ENCODE measurements around the gene BRD7. TPM values are rescaled to one million over a fixed set of nuclear protein-coding genes. Genes with fewer than 3 reads are reported as not detected.

BRD7 gene
- total and polyA plus RNA-seq, 2 donors (not counting 3 experiments of a cell fraction or from before 2014, with no cell fraction given): 17.1 to 69.1 TPM

DNA sequence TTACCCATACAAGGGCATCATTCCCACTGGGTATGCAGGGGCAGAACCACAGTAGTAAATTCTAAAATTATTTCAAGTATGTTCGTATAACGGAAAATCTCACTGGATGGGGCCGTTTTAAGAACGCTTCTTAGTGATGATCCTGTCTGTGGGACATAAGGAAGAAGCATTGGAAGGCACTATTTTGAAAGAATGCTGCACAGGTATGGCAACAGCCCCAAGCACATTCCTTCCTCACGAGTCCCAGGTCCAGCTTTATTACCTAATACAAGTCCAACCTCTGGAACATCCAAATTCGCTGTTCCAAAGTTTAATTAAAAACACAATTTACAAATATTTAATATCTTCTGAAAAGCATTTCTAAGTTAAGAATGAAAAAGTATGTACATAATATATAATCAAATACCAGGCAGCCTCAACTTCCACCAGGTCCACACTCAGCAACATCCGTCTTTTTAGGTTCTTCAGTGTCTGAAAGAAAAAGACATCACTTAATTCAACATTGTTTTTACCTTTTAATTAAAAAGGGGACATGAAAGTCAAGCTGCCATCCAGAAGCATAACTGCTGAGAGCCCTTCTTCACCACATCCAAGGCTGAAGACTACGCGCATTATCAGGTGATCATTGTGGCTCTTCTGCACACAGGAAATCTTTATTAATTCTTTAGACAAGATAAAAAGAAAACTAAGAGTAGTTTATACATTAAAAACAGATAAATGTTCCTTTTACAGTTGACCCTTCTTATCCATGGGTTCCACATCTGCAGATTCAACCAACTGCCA lies 49.8 kb downstream of the BRD7 start:
- H3K79me2 ChIP-seq (ENCODE audit: control insufficient read depth, insufficient read depth, low read length): no peaks in the 10 kb centered on the region
- H2AFZ ChIP-seq (ENCODE audit: low read depth, low read length): no peak overlapping the region
- ChIA-PET CTCF (no interaction called here), POLR2A (no interaction called here)
- intact Hi-C loops (cut with micrococcal nuclease) (no loop called here), dilution Hi-C loops (cut with MboI; ENCODE audit: extremely low pct_ligation_motif_present, low sequenced_read_pairs) (no loop called here)
- no peaks in the 10 kb centered on the region for H3K9me1 ChIP-seq (replicated peaks; ENCODE audit: control insufficient read depth, extremely low read depth, insufficient read depth, low read length)
- DNase-seq (ENCODE audit: low read depth, low spot score): no peak
- H3K27me3 ChIP-seq (ENCODE audit: control insufficient read depth in 2 of 2, insufficient read depth in 2 of 2, low read length in 2 of 2): no peaks in the 10 kb centered on the region
- peaks cover 11% of the 10 kb centered on the region for H3K4me1 ChIP-seq (ENCODE audit: control insufficient read depth, extremely low read depth, insufficient read depth, low read length)
- no peak for FAIRE-seq
- no peaks in the 10 kb centered on the region for H3K9me3 ChIP-seq (replicated peaks; ENCODE audit: control insufficient read depth, insufficient read depth, low read length)
- no peak overlapping the region for H3K27ac ChIP-seq (ENCODE audit: insufficient read depth, low read depth, low read length)
- H3K36me3 ChIP-seq (ENCODE audit: control insufficient read depth in 2 of 2, extremely low read depth in 1 of 2, insufficient read depth in 2 of 2, low read length in 2 of 2): peaks cover 18 to 24% of the 10 kb centered on the region in 2 experiments
- H3K9ac ChIP-seq (replicated peaks; ENCODE audit: extremely low read depth, insufficient read depth, low read length): no peak overlapping the region
- no peak overlapping the region for H3K4me3 ChIP-seq (replicated peaks in 1 of 3; ENCODE audit: insufficient read depth in 1 of 3, low read depth in 1 of 3, low read length in 3 of 3)
- no TSS peak for BruUV-seq (replicated peaks)
- no peaks in the 10 kb centered on the region for H4K20me1 ChIP-seq (replicated peaks; ENCODE audit: control insufficient read depth, extremely low read depth, insufficient read depth, low read length)
- no peak for TF ChIP-seq GATA2 (IDR thresholded peaks at IDR 0.05; ENCODE audit: insufficient read depth, insufficient read length, low read depth, low read length)
- no peak for TF ChIP-seq EZH2 (IDR thresholded peaks at IDR 0.05; ENCODE audit: borderline replicate concordance, low read depth, low read length, severe bottlenecking)
- no peak for TF ChIP-seq POLR2AphosphoS5 (IDR thresholded peaks at IDR 0.05; ENCODE audit: insufficient read depth, low read depth, low read length)
- TF ChIP-seq, protein P1, sequence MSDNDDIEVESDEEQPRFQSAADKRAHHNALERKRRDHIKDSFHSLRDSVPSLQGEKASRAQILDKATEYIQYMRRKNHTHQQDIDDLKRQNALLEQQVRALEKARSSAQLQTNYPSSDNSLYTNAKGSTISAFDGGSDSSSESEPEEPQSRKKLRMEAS (IDR thresholded peaks at IDR 0.05; ENCODE audit: insufficient read depth, insufficient read length): no peak
- no peak for TF ChIP-seq JUN (IDR thresholded peaks at IDR 0.05; ENCODE audit: borderline replicate concordance, insufficient read depth, insufficient read length, low read depth)
- no peak for TF ChIP-seq FOS (IDR thresholded peaks at IDR 0.05; ENCODE audit: borderline replicate concordance, insufficient read depth, low read length)
- no peak overlapping the region for H3K4me2 ChIP-seq (ENCODE audit: insufficient read depth, low read length)
